Upper lobe of left lung (tissue), 6 donors: ENCODE data around the gene GLYAT. TPM values are rescaled to one million over a fixed set of nuclear protein-coding genes. Genes with fewer than 3 reads are reported as not detected.

ENCODE experiments used
- ATAC-seq, 2 donors: fragments of 200-7000 bp; cut with Tn5 transposase; one replicate each; pipeline ENCODE4 v1.9.1; 2022; ENCODE audit warnings: mild to moderate bottlenecking in 2 of 2, moderate library complexity in 2 of 2; ENCODE audit not compliant: low FRiP score in 2 of 2
- DNase-seq, 2 donors: peaks; one replicate each; pipeline ENCODE4 v3.0.0-alpha.2; 2019 to 2020
- H3K27ac ChIP-seq, 4 donors: fragments of 200-600 bp; sonication (generic); one replicate each; pipeline ENCODE4 v1.5.1; 2016 to 2019
- H3K27me3 ChIP-seq, 4 donors: fragments of 200-600 bp; sonication (generic); one replicate each; pipeline ENCODE4 v1.5.1; 2017 to 2019
- H3K36me3 ChIP-seq, 4 donors: fragments of 200-600 bp; sonication (generic); one replicate each; pipeline ENCODE4 v1.5.1; 2016 to 2019
- H3K4me1 ChIP-seq, 4 donors: fragments of 200-600 bp; sonication (generic); one replicate each; pipeline ENCODE4 v1.5.1; 2018 to 2019
- H3K4me3 ChIP-seq, 4 donors: fragments of 200-600 bp; sonication (generic); one replicate each; pipeline ENCODE4 v1.5.1; 2017 to 2019; ENCODE audit warnings: mild to moderate bottlenecking in 2 of 4, moderate library complexity in 1 of 4
- H3K9me3 ChIP-seq, 4 donors: fragments of 200-600 bp; sonication (generic); one replicate each; pipeline ENCODE4 v1.5.1; 2018 to 2019
- EP300 ChIP-seq, 4 donors: sonication (generic); formaldehyde crosslinking; IDR thresholded peaks; one replicate each; pipeline ENCODE4 v1.5.1; 2017; ENCODE audit warnings: antibody characterized with exemption in 4 of 4, control low read depth in 2 of 4
- POLR2A ChIP-seq, 4 donors: fragments of 450-650 bp; IDR thresholded peaks; one replicate each; pipeline ENCODE4 v1.5.1; 2016 to 2017; ENCODE audit warnings: antibody characterized with exemption in 4 of 4, mild to moderate bottlenecking in 2 of 4
- POLR2AphosphoS5 ChIP-seq, 2 donors: sonication (generic); formaldehyde crosslinking; IDR thresholded peaks; one replicate each; pipeline ENCODE4 v1.5.1; 2017; ENCODE audit warnings: antibody characterized with exemption in 2 of 2
- WGBS, 2 donors: methylation state at CpG; one replicate each; pipeline ENCODE4 v1.1.5; 2017 to 2018; 5-methylcytosine and 5-hydroxymethylcytosine counted together
- total RNA-seq, 6 donors: library from RNA; depleted of rRNA in 4 of 6; stranded (reverse); fragments of >200 nt in 4 of 6; gene quantifications; one replicate each; pipeline versions ENCODE4 v1.1.0 to v1.2.1, GENCODE V29; 2016 to 2021
- TF ChIP-seq, protein P1 (sequence below), 6 experiments: fragments of 450-650 bp in 4 of 6; fragments of 200-600 bp in 2 of 6; sonication (generic) in 2 of 6; IDR thresholded peaks; one replicate each; pipeline ENCODE4 v1.5.1; 2016 to 2019; ENCODE audit warnings: antibody characterized with exemption in 6 of 6
- donor health status: DM: no; HTN: no; CAD: no; lungs with moderate emphysema.
- donor health status: DM: no; HTN: yes; CAD: no; lungs with severe emphysema.

Gene GLYAT
- total RNA-seq, 6 donors from 2014 or later, result not detected

DNA sequence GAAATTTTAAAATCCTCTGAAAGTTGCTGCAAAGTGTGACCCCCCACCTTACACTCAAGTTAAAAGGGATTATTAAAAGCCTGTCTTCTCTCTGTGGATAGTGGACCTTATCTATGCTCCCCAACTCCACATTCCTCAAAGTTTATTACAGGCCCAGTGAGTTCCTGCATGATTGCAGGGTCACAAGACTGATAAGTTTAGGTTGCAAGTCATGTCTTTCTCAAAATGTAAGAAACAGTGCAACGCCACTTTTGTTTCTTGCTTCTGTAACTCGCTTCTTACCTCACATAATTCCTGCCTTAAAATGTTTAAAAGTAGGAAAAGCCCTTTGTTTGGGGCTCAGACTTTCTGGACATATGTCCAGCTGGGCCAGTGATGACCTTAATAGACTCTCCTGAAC is 38.4 kb upstream of the GLYAT start:
- Histone ChIP-seq H3K4me1 (no peaks in the 10 kb centered on the region), H3K36me3 (no peaks in the 10 kb centered on the region), H3K4me3 (no peak overlapping the region), H3K27ac (no peak overlapping the region), H3K27me3 (no peaks in the 10 kb centered on the region), H3K9me3 (no peaks in the 10 kb centered on the region)
- no peak for DNase-seq
- TF ChIP-seq EP300 (IDR thresholded peaks at IDR 0.05) (no peak), POLR2AphosphoS5 (IDR thresholded peaks at IDR 0.05) (no peak), POLR2A (IDR thresholded peaks at IDR 0.05) (no peak)
- TF ChIP-seq, protein P1, sequence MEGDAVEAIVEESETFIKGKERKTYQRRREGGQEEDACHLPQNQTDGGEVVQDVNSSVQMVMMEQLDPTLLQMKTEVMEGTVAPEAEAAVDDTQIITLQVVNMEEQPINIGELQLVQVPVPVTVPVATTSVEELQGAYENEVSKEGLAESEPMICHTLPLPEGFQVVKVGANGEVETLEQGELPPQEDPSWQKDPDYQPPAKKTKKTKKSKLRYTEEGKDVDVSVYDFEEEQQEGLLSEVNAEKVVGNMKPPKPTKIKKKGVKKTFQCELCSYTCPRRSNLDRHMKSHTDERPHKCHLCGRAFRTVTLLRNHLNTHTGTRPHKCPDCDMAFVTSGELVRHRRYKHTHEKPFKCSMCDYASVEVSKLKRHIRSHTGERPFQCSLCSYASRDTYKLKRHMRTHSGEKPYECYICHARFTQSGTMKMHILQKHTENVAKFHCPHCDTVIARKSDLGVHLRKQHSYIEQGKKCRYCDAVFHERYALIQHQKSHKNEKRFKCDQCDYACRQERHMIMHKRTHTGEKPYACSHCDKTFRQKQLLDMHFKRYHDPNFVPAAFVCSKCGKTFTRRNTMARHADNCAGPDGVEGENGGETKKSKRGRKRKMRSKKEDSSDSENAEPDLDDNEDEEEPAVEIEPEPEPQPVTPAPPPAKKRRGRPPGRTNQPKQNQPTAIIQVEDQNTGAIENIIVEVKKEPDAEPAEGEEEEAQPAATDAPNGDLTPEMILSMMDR (IDR thresholded peaks at IDR 0.05), result no peak
- ATAC-seq, result no peak
- 86 to 89% methylated on average over 2 of the region's 2 CpGs for WGBS, 2 donors

GRCh38 chr11:58769308-58769707 is 37.6 kb upstream of the GLYAT start:
- H3K9me3 ChIP-seq, result no peaks in the 10 kb centered on the region
- no peaks in the 10 kb centered on the region for H3K4me1 ChIP-seq
- 33 to 44% methylated on average over 2 of the region's 2 CpGs for WGBS, 2 donors
- no peak for TF ChIP-seq POLR2AphosphoS5 (IDR thresholded peaks at IDR 0.05)
- no peak for TF ChIP-seq POLR2A (IDR thresholded peaks at IDR 0.05)
- TF ChIP-seq, protein P1 (IDR thresholded peaks at IDR 0.05), result no peak
- no peak for TF ChIP-seq EP300 (IDR thresholded peaks at IDR 0.05)
- no peak overlapping the region for H3K27ac ChIP-seq
- DNase-seq, result no peak
- H3K27me3 ChIP-seq, result no peaks in the 10 kb centered on the region
- no peaks in the 10 kb centered on the region for H3K36me3 ChIP-seq
- no peak overlapping the region for H3K4me3 ChIP-seq
- ATAC-seq, result no peak

DNA sequence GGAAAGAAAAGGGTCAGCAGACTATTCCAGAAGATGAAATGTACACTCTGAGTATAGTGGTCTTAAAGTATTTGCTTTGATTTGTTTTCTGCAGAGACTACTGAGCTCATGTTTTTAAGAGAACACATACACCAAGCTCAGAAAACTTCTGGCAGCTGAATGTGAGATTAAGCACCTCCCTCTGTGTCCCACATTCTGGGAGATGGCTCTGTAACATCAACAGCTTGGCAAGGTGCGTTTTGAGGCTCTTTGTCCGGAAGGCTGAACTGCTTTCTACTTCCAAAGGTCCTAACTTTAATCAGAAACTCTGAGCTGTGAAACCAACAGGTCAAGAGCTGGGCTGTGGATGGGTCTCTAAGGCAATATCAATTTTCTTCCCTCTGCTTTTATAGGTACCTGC is 36.4 kb upstream of the GLYAT start:
- Histone ChIP-seq H3K4me3 (no peak overlapping the region), H3K27me3 (no peaks in the 10 kb centered on the region), H3K9me3 (no peaks in the 10 kb centered on the region), H3K36me3 (no peaks in the 10 kb centered on the region), H3K4me1 (no peaks in the 10 kb centered on the region), H3K27ac (no peak overlapping the region)
- DNase-seq (no peak), ATAC-seq (no peak)
- TF ChIP-seq POLR2AphosphoS5 (IDR thresholded peaks at IDR 0.05), result no peak
- TF ChIP-seq, protein P1 (IDR thresholded peaks at IDR 0.05), result no peak
- TF ChIP-seq POLR2A (IDR thresholded peaks at IDR 0.05), result no peak
- TF ChIP-seq EP300 (IDR thresholded peaks at IDR 0.05), result no peak
- 74 to 75% methylated on average over 2 of the region's 2 CpGs for WGBS, 2 donors

- Histone ChIP-seq H3K4me3 (no peak overlapping the region), H3K4me1 (no peaks in the 10 kb centered on the region), H3K27me3 (no peaks in the 10 kb centered on the region), H3K36me3 (no peaks in the 10 kb centered on the region), H3K9me3 (no peaks in the 10 kb centered on the region), H3K27ac (no peak overlapping the region)
- no peak for ATAC-seq
- DNase-seq, result no peak
- 55 to 64% methylated on average over 1 of the region's 1 CpG for WGBS, 2 donors
- TF ChIP-seq POLR2AphosphoS5 (IDR thresholded peaks at IDR 0.05) (no peak), EP300 (IDR thresholded peaks at IDR 0.05) (no peak), POLR2A (IDR thresholded peaks at IDR 0.05) (no peak)
- TF ChIP-seq, protein P1 (IDR thresholded peaks at IDR 0.05), result no peak
Observed at GRCh38 chr11:58765078-58765477, 33.3 kb upstream of the GLYAT start.

GRCh38 chr11:58763120-58763490 is 31.4 kb upstream of the GLYAT start:
- Histone ChIP-seq H3K27ac (no peak overlapping the region), H3K9me3 (no peaks in the 10 kb centered on the region), H3K36me3 (no peaks in the 10 kb centered on the region), H3K4me3 (no peak overlapping the region), H3K27me3 (no peaks in the 10 kb centered on the region), H3K4me1 (no peaks in the 10 kb centered on the region)
- DNase-seq (no peak), ATAC-seq (no peak)
- TF ChIP-seq, protein P1 (IDR thresholded peaks at IDR 0.05), result no peak
- TF ChIP-seq POLR2AphosphoS5 (IDR thresholded peaks at IDR 0.05), result no peak
- no peak for TF ChIP-seq EP300 (IDR thresholded peaks at IDR 0.05)
- TF ChIP-seq POLR2A (IDR thresholded peaks at IDR 0.05), result no peak
- WGBS, 2 donors, result 72 to 82% methylated on average over 1 of the region's 1 CpG
